A549 (cell line): ENCODE results near the gene TECTB. TPM values are rescaled to one million over a fixed set of nuclear protein-coding genes. Genes with fewer than 3 reads are reported as not detected.

Source experiments
- ATAC-seq, 2 experiments: fragments of 200-7000 bp in 1 of 2; fragments of >200 bp in 1 of 2; cut with Nextera tagmentation in 1 of 2; cut with Tn5 transposase in 1 of 2; 3 replicates each; pipeline versions ENCODE4 v1.8.0 to v1.9.1; 2018 to 2020; ENCODE audit warnings: mild to moderate bottlenecking in 1 of 2, moderate library complexity in 1 of 2
- CTCF ChIA-PET: fragments of 300-600 bp; sonication (Branson Sonifier 250); formaldehyde crosslinking; extraction: SDS; loops from one replicate; lab custom pipeline; 2021; ENCODE audit warnings: antibody characterized with exemption, inconsistent platforms; lab: Yijun Ruan, JAX
- POLR2A ChIA-PET: fragments of 350-600 bp; formaldehyde crosslinking; extraction: SDS; loops from one replicate; lab custom pipeline; 2021; ENCODE audit warnings: antibody characterized with exemption, inconsistent platforms; lab: Yijun Ruan, JAX
- DNase-seq, 2 experiments: peaks; one replicate each; pipeline versions ENCODE4 v3.0.0 to v3.0.0-alpha.2; 2011 to 2016; ENCODE audit warnings: low read depth in 1 of 2, low spot score in 1 of 2
- FAIRE-seq: peaks from 2 replicates; lab custom pipeline; 2011; peaks lifted over from hg19 to GRCh38; lab: Jason Lieb, UNC
- H3K27ac ChIP-seq, 2 experiments: fragments of >200 bp; sonication (Bioruptor Twin); formaldehyde crosslinking; 3 replicates each; pipeline ENCODE4 v1.5.1; 2016 to 2017
- H3K4me1 ChIP-seq: fragments of >200 bp; sonication (Bioruptor Twin); formaldehyde crosslinking; 3 replicates; pipeline ENCODE4 v1.6.1; 2016
- H3K4me2 ChIP-seq: fragments of >200 bp; sonication (Bioruptor Twin); formaldehyde crosslinking; 3 replicates; pipeline ENCODE4 v1.6.1; 2016
- H3K4me3 ChIP-seq: fragments of >200 bp; sonication (Bioruptor Twin); formaldehyde crosslinking; 3 replicates; pipeline ENCODE4 v1.5.1; 2016
- H3K9me3 ChIP-seq: fragments of >200 bp; sonication (Bioruptor Twin); formaldehyde crosslinking; 3 replicates; pipeline ENCODE4 v1.6.1; 2016
- CBX2 ChIP-seq: fragments of 200-600 bp; sonication (generic); IDR thresholded peaks from 2 replicates; pipeline ENCODE4 v1.6.1; 2016; ENCODE audit warnings: low read depth, mild to moderate bottlenecking, borderline replicate concordance
- CBX8 ChIP-seq: fragments of 200-600 bp; sonication (generic); IDR thresholded peaks from 2 replicates; pipeline ENCODE4 v1.6.1; 2016
- CEBPB ChIP-seq, 2 experiments: fragments of >200 bp in 1 of 2; sonication (Bioruptor Twin) in 1 of 2; formaldehyde crosslinking in 1 of 2; IDR thresholded peaks; 2 replicates each; pipeline ENCODE4 v1.6.1; 2012 to 2016
- CTCF ChIP-seq: fragments of >200 bp; sonication (Bioruptor Twin); formaldehyde crosslinking; IDR thresholded peaks from 3 replicates; pipeline ENCODE4 v1.5.1; 2016
- GATA3 ChIP-seq: IDR thresholded peaks from 2 replicates; pipeline ENCODE4 v1.6.1; 2012; ENCODE audit warnings: borderline replicate concordance
- HDAC2 ChIP-seq: fragments of 200-600 bp; sonication (generic); IDR thresholded peaks from 2 replicates; pipeline ENCODE4 v1.6.1; 2016
- KDM1A ChIP-seq: fragments of 200-600 bp; sonication (generic); IDR thresholded peaks from 2 replicates; pipeline ENCODE4 v1.6.1; 2016; ENCODE audit warnings: low read depth, mild to moderate bottlenecking
- KDM5A ChIP-seq: fragments of 200-600 bp; sonication (generic); IDR thresholded peaks from 2 replicates; pipeline ENCODE4 v1.6.1; 2016; ENCODE audit warnings: antibody characterized with exemption, mild to moderate bottlenecking
- MAZ ChIP-seq: fragments of 150-350 bp; IDR thresholded peaks from 2 replicates; pipeline ENCODE4 v1.6.1; 2014; ENCODE audit warnings: antibody characterized with exemption, low read depth, low read length, borderline replicate concordance
- NFE2L2 ChIP-seq: fragments of 150-350 bp; conservative IDR thresholded peaks from 2 replicates; pipeline ENCODE4 v1.6.1; 2014; ENCODE audit warnings: low read length
- PBX3 ChIP-seq: IDR thresholded peaks from 2 replicates; pipeline ENCODE4 v1.6.1; 2012
- REST ChIP-seq: fragments of 200-600 bp; sonication (generic); IDR thresholded peaks from 2 replicates; pipeline ENCODE4 v1.6.1; 2016; ENCODE audit warnings: antibody characterized with exemption, mild to moderate bottlenecking, moderate library complexity
- RFX5 ChIP-seq: fragments of 450-650 bp; IDR thresholded peaks from 2 replicates; pipeline ENCODE4 v1.7.1; 2014; ENCODE audit warnings: antibody characterized with exemption, mild to moderate bottlenecking, moderate library complexity
- SMC3 ChIP-seq: fragments of >200 bp; sonication (Bioruptor Twin); formaldehyde crosslinking; IDR thresholded peaks from 3 replicates; pipeline ENCODE4 v1.6.1; 2018; ENCODE audit warnings: inconsistent platforms
- SREBF2 ChIP-seq: fragments of 450-650 bp; IDR thresholded peaks from 2 replicates; pipeline ENCODE4 v1.6.1; 2014; ENCODE audit warnings: mild to moderate bottlenecking, moderate library complexity
- TFCP2L1 ChIP-seq: fragments of 250-450 bp; sonication (Bioruptor Pico); IDR thresholded peaks from 2 replicates; pipeline ENCODE4 v1.5.0; 2021; ENCODE audit warnings: mild to moderate bottlenecking
- WGBS: methylation state at CpG from one replicate; pipeline ENCODE4 v1.1.6; 2017; ENCODE audit errors: missing lambda C conversion rate; 5-methylcytosine and 5-hydroxymethylcytosine counted together
- polyA plus RNA-seq, 4 experiments: library from polyadenylated mRNA; depleted of rRNA in 3 of 4; stranded (reverse); fragments of >200 nt; fragmentation: RNase III in 1 of 4; extraction: RNeasy Plus Mini Kit Qiagen cat#74134 plus additional on column Dnase treatment in 1 of 4; gene quantifications; 2 replicates in 3 of 4; 3 replicates in 1 of 4; pipeline ENCODE4 v1.2.3, GENCODE V29; 2011 to 2017

TECTB gene
- polyA plus RNA-seq, 2 of the 4 experiments (the other 2 are of a cell fraction): not detected

- 75% methylated on average over 3 of the region's 3 CpGs for WGBS
- no peak for ATAC-seq
- no peak for FAIRE-seq
- ChIA-PET CTCF (interaction anchor here (1.0 kb wide), 1 partner anchor 1459 kb away, joined by 3 read pairs; no protein-coding TSS in a partner anchor), POLR2A (no interaction called here)
- Histone ChIP-seq H3K4me1 (no peaks in the 10 kb centered on the region), H3K27ac (no peak overlapping the region), H3K9me3 (no peaks in the 10 kb centered on the region), H3K4me2 (no peak overlapping the region), H3K4me3 (no peak overlapping the region)
- DNase-seq: no peak
- no peak for TF ChIP-seq RFX5
- TF ChIP-seq KDM5A: no peak
- no peak for TF ChIP-seq HDAC2
- no peak for TF ChIP-seq REST
- no peak for TF ChIP-seq GATA3
- no peak for TF ChIP-seq CBX8
- no peak for TF ChIP-seq TFCP2L1 (CRISPR knock-in tag)
- no peak for TF ChIP-seq MAZ
- no peak for TF ChIP-seq SMC3
- TF ChIP-seq SREBF2: no peak
- TF ChIP-seq PBX3: no peak
- no peak for TF ChIP-seq NFE2L2
- no peak for TF ChIP-seq CBX2
- TF ChIP-seq CEBPB (IDR thresholded peaks at IDR 0.05): no peak
Measured at GRCh38 chr10:112311481-112311880, 28.3 kb downstream of the TECTB start.

GRCh38 chr10:112313234-112313633, 30.0 kb downstream of the TECTB start:
- WGBS: 37% methylated on average over 3 of the region's 3 CpGs
- no peak for DNase-seq

More at GRCh38 chr10:112313234-112313633, 30.0 kb downstream of the TECTB start:
- H3K27ac ChIP-seq: no peak overlapping the region
- TF ChIP-seq KDM1A (no peak), CTCF (no peak)
- H3K4me1 ChIP-seq: no peaks in the 10 kb centered on the region
- POLR2A ChIA-PET: no interaction called here
- FAIRE-seq (no peak), ATAC-seq (no peak)
- H3K9me3 ChIP-seq: no peaks in the 10 kb centered on the region
- H3K4me3 ChIP-seq: no peak overlapping the region
- H3K4me2 ChIP-seq: no peak overlapping the region
- CTCF ChIA-PET: interaction anchor here (1.1 to 2.9 kb wide), 4 partner anchors 16 to 177 kb away, joined by 3 to 15 read pairs (median 6); no protein-coding TSS in a partner anchor
